ENCODE results near the gene CASZ1. TPM values are rescaled to one million over a fixed set of nuclear protein-coding genes. Genes with fewer than 3 reads are reported as not detected.

Gene CASZ1
- total RNA-seq, 1 experiment from 2014 or later: 11.7 TPM

GRCh38 chr1:10612436-10613160 lies 183.8 kb downstream of the CASZ1 start:
- Mint-ChIP-seq H3K4me3 (no peak overlapping the region), H3K36me3 (no peaks in the 10 kb centered on the region), H3K4me1 (peaks cover 16% of the 10 kb centered on the region), H3K9me3 (no peaks in the 10 kb centered on the region), H3K27ac (no peak overlapping the region; the same call in none of the 2 replicates), H3K27me3 (ENCODE audit: low read depth) (no peaks in the 10 kb centered on the region)
- TF ChIP-seq FOXK1 (CRISPR knock-in tag; IDR thresholded peaks at IDR 0.05): no peak
- no peak for TF ChIP-seq ATF3 (CRISPR knock-in tag; conservative IDR thresholded peaks at IDR 0.05)
- TF ChIP-seq ZNF232 (CRISPR knock-in tag; IDR thresholded peaks at IDR 0.05): no peak
- TF ChIP-seq IRF1 (CRISPR knock-in tag; IDR thresholded peaks at IDR 0.05): no peak
- TF ChIP-seq MLX (CRISPR knock-in tag; IDR thresholded peaks at IDR 0.05): no peak
- no peak for TF ChIP-seq ZSCAN18 (CRISPR knock-in tag; IDR thresholded peaks at IDR 0.05)
- TF ChIP-seq ZNF532 (CRISPR knock-in tag; IDR thresholded peaks at IDR 0.05; ENCODE audit: borderline replicate concordance): no peak
- TF ChIP-seq NFE2L1 (CRISPR knock-in tag; IDR thresholded peaks at IDR 0.05): no peak
- no peak for TF ChIP-seq CDX4 (CRISPR knock-in tag; IDR thresholded peaks at IDR 0.05; ENCODE audit: borderline replicate concordance)
- no peak for TF ChIP-seq MXD4 (CRISPR knock-in tag; IDR thresholded peaks at IDR 0.05; ENCODE audit: borderline replicate concordance)
- TF ChIP-seq CTCF (IDR thresholded peaks at IDR 0.05): no peak
- no peak for TF ChIP-seq ZNF423 (CRISPR knock-in tag; IDR thresholded peaks at IDR 0.05)
- TF ChIP-seq TCF7 (CRISPR knock-in tag; IDR thresholded peaks at IDR 0.05; ENCODE audit: low read depth): no peak
- no peak for TF ChIP-seq FOXJ3 (CRISPR knock-in tag; IDR thresholded peaks at IDR 0.05; ENCODE audit: borderline replicate concordance)
- no peak for TF ChIP-seq ZNF512 (CRISPR knock-in tag; IDR thresholded peaks at IDR 0.05; ENCODE audit: borderline replicate concordance)
- no peak for TF ChIP-seq TP53 (CRISPR knock-in tag; IDR thresholded peaks at IDR 0.05)
- no peak for TF ChIP-seq CREB1 (CRISPR knock-in tag; IDR thresholded peaks at IDR 0.05)
- POLR2A ChIA-PET: interaction anchor here (1.0 kb wide), 1 partner anchor 16 kb away, joined by 3 read pairs; no protein-coding TSS in a partner anchor
- CTCF ChIA-PET: no interaction called here
- no peak for ATAC-seq
- no peak for DNase-seq (ENCODE audit: low spot score)

All from WTC11 (cell line).